Glomerular endothelial cell (primary cell): ENCODE data around the gene PACSIN1. TPM values are rescaled to one million over a fixed set of nuclear protein-coding genes. Genes with fewer than 3 reads are reported as not detected.
"Not testable (repeated sequence)": the region's sequence is repeated elsewhere in the genome, so short reads cannot be mapped to it uniquely, and the experiment has no call there.

ENCODE experiments used
- DNase-seq: peaks from one replicate; pipeline ENCODE4 v3.0.0-alpha.2; 2011; ENCODE audit warnings: low read depth, low spot score; ENCODE audit errors: extremely low read depth
- total RNA-seq: library from RNA; depleted of rRNA; stranded (reverse); fragments of >200 nt; gene quantifications from 2 replicates; pipeline ENCODE4 v1.2.3, GENCODE V29; 2015

The PACSIN1 gene
- total RNA-seq, 1 donor from 2014 or later: not detected

DNA sequence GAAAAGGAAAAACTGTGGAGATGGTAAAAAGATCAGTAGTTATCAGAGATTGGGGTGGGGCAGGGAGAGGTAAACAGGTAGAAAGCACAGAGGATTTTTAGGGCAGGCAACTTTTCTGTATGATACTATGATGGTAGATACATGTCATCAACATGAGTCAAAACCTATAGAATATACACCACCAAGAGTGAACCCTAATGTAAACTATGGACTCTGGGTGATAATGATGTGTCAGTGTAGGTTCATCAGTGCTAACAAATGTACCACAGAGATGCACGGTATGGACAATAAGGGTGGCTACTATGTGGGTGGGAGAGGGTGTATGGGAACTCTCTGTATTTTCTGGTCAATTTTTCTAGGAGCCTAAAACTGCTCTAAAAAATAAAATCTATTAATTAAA is 18.5 kb downstream of the PACSIN1 start:
- DNase-seq: no peak

DNA sequence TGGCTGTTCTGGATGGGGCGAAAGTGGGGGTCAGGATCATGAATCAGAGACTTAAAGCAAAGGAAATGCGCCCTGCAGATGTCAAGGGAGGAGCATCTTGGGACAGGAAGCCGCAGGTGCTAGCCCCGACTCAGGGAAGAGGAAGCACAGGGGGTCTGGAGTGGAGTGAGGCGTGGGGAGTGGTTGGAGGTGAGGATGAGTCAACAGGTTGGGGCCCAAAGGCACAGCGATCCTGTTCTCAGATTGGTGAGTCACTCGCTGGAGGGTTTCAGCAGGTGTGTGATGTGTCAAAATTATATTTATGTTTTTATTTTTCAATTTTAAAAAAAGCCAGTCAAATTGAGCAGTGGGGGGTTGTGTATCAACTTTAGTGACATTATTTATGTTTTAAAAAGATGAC is 19.0 kb downstream of the PACSIN1 start:
- DNase-seq: no peak

DNA sequence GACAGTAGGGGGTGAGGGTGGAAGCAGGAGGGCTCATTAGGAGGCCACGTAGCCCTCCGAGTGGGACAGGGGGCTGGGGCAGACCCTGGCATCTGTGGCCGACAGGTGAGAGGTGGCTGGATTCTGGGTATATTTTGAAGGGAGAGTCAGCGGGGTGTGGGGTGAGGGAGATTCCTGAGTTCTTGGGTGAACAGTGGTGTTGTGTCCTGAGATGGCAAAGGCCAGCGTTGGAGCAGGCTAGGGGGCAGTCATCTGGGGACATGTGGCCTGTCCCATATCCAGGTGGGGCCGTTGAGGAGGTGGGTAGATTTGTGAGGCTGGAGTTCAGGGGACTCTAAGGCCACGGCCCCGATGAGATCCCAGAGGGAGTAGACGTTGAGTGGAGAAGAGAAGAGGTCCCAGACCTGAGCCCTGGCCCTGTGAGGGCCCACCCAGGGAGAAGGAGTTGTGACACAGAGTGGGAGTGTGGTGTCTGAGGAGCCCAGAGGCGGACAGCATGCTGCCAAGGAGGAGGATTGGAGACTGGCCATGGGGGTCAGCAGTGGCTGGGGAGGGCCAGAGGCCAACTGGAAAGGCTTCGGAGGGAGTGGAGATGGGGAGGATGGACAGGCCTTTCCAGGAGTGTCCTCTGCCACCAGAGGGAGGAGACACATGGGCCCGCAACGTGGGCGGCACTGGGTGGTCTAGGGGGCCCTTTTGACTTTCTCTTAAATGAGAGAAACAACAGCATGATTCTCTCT is 19.6 kb downstream of the PACSIN1 start:
- DNase-seq: no peak

DNA sequence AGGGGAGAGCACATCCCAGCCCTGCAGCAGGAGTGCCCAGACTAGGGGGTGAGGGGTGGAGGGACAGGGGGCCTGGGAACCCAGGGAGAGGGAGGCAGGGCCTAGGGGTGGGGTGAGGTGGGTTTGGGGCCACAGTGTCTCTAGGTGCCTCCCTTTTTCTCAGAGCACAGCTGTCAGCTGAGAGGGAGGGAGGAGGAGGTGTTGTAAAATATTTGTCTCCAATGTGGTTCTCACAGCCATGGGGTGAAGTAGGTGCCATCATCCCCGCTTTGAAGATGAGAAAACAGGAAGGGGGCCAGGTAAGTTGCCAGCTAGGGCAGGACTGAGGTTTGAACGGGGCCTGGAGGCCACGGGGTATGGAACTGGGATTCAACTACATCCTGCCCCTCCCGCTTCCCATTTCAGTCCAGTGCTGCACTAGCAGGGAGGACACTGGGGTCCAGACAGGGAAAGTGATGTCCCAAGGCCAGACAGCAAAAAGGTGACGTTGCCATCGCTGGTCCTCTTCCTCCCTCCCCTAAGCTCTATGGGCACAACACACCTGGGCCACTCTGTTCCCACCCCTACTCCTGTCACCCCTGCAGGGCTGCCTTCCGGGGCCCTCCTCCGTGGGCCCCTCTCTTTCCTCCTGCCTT is 20.3 kb downstream of the PACSIN1 start:
- DNase-seq: no peak

DNA sequence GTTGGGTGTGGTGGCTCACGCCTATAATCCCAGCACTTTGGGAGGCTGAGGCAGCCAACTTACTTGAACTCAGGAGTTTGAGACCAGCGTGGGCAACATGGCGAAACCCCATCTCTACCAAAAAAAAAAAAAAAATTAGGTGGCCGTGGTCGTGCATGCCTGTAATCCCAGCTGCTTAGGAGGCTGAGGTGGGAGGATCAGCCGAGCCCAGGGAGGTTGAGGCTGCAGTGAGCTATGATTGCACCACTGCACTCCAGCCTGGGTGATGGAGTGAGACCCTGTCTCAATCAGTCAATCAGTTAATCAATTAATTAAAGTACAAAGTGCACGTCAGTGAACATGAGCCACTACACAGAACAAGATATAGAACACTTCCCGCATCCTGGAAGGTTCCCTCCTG is 21.0 kb downstream of the PACSIN1 start:
- not testable (repeated sequence) for DNase-seq

DNA sequence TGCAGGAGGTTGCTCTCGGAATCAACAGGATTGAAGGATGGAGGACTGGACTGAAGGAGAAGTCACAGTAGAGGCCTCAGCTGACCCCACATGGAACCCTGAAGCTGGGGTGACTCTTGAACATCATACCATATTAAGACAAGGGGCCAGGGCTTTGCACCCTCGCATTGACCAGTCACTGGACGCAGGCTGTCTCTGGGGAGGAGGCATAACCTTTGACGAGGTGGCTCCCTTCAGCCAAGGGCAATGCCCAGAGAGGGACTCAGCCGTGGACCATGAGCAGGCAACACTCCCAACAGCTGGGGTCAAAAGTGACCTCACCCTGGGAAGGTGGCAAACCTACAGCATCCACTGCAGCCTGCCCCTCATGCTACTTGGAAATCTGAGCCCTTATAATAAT is 21.7 kb downstream of the PACSIN1 start:
- no peak for DNase-seq

DNA sequence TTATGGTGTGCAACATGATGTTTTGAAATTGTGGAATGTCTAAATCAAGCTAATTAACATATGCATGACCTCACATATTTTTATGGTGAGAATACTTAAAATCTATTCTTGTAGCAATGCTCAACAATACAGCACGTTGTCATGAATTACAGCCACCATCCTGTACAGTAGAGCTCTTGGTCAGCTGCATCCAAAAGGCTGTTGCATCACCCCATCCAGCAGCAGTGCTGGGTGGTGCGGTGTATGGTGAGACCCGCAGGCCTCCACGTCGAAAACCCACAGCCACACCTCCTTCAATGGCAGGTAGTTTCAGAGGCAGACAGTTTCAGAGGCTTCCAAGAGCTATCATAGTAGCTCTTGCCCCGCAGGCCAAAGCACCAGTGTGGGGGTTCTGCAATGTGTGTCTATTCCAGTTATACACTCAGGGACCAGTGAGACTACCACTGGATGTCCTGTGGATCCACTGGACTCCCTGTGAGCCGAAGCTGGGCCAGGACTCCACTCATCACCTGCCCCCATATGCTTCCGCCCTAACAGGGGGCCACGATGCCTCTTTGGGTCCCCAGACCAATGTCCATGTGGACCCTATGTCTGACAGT is 23.4 kb downstream of the PACSIN1 start:
- DNase-seq: no peak

DNA sequence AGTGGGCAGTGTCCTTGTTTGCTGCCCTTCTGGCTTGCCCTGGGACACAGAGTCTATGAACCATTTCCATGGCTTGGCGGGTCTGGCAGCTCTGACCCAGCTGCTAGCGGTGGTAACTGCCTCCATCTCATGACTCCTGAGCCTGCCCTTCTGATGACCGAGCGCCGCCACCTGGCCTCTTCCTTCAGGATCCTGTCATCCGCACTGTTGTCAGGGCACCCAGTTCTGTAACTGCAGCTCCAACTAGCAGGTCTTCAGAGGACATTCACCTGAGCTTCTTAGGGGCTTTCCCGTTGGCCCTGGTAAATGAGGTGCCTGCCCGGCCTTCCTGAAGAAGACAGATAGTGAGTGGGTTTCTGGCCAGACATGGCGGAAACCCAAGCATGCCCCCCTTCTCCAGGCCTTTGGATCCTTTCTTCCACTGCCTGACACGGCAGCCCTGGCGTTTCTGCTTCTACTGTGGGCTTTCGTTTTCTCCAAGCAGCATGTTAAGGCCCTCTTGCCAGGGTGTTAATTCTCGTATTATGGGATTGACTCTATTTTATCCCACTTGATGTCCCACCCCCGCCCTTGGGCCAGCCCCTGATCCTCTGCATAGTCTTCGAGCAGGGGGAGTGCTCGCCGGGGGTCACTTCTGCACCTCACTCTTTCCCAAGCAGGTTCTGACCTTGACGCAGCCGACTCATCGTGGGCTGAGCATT is 24.7 kb downstream of the PACSIN1 start:
- no peak for DNase-seq

DNA sequence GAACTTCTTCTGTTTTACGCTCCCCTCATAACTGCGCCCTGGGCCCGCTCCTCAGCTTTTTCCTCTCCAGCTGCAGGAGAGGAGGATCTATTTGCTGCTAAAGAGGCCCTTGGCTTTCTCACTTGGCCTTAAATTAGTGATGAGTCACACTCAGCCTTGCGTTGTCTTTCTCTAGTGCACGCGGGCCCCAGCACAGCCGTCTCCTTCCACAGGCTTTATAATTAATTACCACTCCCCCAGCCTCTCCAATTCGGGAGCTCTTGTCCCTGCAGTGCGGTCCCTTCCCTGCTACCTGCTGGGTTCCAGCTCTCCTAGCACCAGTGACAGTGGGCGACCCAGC is 25.2 kb downstream of the PACSIN1 start:
- no peak for DNase-seq

DNA sequence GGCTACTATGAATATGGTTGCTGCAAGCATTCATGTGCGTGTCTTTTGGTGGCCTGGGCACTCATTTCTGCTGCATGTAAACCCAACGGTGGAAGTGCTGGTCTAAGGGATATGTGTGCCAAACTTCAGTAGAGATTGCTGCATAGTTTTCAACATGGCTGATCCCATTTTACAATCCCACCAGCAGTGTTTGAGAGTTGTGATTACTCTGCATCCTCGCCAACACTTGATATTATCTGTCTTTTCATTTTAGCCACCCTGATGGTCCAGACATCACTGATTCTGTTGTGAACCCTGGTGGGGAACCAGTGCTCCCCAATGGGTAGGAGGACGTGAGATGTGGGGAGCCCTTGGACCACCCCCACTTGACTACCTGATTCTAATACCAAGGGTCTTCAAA is 27.5 kb downstream of the PACSIN1 start:
- DNase-seq: no peak

DNA sequence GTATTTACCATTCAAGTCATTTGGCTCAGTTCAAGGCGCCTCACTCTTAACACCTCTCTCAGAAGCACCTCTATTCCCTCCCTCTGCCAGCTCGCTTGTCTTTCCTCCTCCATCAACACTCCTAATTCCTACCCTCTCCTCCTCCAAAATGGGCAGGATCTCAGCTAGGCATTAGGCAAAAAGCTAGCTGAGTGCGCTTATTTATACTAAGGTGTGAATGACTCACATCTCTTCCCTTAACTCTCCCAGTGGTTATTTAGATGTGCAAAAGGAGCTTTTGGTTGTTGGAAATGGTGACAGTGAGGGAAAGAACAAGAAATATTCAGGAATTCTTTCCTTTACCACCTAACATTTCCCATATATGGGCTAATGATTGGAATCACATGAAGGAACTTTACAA is 29.1 kb downstream of the PACSIN1 start:
- no peak for DNase-seq

DNA sequence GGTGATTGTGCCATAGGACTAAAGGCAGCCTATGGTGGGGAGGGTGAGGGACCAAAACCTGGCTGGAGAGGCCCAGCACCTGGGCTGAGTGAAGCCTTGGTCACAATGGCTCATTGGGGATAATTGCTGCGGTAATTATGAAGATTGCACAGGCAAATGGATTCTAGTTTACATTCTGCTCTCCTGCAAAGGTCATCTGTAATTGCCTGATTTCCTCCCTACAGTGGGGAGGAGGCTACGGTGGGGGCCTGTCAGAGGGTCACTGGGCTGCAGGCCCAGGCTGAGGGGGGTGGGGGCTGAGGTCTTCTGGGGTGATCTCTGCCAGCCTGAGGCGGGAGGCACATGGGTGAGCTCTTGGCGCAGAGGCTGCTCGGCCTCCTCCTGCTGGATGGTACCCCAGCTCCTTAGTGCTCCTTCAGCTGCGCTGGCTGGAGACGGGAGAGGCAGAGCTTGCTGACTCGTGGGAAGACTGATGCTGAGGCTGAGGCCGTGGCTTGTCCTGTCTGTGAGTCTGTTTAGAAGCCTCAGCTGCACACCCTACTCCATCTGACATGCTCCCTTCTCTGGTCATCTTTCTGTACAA is 30.3 kb downstream of the PACSIN1 start:
- DNase-seq: no peak

DNA sequence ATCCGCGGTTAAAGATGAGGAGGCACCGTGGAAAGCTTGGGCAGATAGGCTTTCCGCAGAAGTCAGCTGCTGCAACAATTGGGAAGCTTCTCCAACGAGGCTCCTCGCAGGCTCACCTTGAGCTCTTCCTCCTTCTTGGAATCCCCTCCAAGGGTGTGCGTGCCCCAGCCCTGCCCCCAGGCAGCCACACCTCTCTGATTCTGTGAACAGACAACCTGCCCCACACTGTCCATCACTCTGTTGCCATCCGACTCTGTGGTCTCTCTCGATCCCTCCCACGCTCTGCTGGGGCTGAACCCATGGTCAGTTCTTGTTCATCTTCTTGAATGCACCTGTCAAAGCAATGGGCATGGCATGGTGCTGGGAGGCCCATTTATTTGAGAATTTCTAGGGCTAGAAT is 31.5 kb downstream of the PACSIN1 start:
- no peak for DNase-seq

DNA sequence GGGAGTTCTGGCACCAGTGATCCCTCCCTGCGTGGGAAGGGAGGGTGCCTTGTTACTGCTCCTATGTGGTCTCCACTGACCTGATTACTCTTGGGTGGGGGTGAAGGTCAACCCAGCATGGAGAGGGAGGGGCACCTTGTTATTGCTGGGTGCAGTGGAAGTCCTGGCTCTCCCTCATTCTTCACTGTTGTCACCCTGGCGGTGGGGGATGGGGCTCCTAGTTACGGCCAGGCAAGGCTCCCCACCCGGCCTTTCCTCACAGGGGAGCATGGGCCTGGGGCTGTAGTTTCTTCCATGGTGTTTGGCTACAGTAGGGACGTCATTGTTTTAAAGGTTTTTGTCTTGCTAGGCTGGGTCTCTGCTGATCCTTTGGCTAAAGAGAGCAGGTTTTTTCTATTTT is 40.8 kb downstream of the PACSIN1 start:
- no peak for DNase-seq

DNA sequence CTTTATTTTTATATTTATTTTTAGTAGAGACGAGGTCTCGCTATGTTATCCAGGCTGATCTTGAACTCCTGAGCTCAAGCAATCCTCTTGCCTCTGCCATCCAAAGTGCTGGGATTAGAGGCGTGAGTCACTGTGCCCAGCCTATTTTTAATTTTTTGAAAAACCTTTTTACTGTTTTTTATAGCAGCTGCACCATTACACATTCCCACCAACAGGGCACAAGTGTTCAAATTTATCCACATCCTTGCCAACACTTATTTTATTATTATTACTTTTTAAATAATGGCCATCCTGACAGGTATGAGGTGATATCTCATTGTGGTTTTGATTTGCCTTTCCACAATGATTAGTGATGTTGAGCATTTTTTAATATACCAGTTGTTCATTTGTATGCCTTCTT is 42.5 kb downstream of the PACSIN1 start:
- no peak for DNase-seq

DNA sequence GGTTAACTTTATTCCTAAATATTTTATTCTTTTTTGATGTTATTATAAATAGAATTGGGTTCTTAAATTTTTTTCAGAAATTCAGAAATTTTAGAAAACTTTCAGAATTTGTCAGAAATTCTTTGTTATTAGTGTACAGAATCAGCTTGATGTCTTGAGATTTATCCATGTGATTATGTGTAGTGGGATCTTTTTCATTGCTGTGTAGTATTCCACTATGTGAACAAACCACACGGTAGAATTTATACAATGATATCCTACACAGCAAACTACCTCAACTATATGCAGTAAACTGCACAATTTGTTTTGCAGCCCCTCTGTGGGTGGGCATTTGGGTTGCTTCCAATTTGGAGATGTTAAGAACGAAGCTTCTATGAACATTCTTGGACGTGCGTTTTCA is 43.9 kb downstream of the PACSIN1 start:
- no peak for DNase-seq

DNA sequence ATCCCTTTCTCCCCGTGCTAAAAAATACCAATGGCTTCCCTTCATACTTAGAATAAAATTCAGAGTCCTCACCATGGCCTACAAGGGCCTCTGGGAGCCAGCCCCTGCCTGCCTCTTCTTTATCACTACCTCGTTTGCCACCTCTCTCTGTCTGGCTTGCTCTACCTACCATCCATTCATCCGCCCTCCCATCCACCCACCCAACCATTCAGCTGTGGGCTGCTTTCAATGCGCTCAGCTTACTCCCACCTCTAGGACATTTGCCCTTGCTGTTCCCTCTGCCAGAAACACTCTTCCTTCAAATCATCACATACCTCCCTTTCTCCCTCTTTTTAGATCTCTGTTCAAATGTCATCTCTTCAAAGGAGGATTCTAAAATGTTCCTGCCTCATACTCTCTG is 44.4 kb downstream of the PACSIN1 start:
- no peak for DNase-seq

DNA sequence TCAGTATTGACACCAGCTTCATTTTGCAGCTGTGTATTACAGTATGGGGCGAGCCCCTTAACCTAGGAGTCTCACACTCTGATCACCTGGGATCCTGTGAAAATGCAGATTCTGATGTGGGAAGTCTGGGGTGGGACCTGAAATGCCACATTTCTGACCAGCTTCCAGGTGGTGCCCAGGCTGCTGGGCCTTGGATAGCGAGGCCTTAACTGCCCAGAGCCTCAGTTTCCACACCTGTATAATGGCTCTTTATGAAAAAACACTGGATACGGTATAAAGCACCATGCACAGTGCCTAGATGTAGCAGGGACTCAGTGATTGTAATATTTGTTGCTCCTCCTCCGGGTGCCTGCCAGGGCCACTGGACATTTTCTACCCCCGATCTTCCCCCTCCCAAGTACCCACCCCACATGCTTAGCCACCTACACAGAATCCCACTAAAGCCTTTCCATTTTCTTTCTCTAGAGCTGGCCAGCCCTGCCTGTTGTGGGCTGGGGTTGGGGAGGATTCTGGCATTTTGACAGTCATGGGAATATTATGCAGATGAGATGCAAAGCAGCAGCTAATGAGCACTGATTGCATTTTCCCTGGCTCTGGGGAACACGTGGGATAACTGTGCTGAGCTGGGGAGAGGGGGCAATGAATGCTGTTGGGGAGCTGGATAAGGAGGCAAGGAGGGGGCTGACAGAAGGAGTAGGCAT is 45.5 kb downstream of the PACSIN1 start:
- DNase-seq: no peak

DNA sequence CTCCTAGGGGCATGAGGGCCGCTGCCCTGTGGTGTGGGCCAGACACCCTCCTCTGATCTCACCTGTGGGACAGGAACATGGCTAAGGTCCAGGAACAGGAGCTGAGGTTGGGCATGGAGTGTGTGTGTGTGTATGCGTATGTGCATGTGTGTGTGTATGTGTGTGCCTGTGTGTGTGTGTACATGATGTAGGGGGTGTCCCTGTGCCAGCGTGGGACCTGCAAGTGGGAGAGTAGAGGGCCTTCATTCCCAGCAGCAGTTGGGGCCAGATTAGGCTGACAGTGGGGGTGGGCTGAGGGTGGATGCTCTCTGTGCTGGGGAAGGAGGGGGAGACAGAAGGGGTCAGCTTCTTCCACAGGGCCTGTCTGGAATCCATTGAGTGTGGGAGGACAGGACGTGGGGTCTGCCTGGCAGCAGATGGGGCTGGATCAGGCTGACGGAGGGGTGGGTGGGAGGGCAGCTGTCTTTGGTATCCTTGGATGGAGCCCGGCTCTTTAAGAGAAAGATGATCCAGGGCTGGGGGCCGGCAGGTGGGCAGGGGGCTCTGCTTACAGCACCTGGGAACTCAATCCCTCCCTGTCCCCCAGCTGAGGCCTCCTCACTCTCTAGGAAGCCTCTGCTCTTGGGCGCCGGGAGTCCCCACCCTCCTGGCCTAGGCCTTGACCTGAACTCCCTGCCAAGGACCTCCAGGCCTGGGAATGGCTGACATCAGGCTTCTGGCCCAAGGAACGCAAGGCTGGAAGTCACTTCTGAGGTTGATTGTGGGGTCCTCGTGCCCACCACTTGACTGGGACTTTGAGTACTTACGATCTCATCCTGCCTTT is 46.2 kb downstream of the PACSIN1 start:
- DNase-seq: no peak

DNA sequence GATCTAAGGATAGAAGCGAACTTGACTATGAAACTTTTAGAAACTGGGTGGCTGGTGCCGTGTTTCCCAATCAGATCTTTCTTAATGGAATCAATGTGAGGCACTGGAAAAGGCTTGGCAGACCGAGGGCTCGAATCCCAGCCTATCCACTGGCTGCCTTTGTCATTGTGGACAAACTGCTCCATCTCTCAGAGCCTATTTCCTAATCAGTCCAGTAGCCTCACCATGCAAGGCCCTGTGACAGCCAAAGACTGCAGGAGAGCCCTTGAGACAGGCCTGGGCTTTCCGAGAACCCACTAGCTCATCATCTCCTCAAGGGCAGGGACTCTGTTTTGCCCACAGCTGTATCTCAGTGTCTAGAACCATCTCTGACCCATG is 46.9 kb downstream of the PACSIN1 start:
- no peak for DNase-seq
